OCI-LY3 (cell line): ENCODE measurements around the gene TUBGCP2.

Experiments used
- H2AFZ ChIP-seq: fragments of 200-600, 300-600 bp; shearing (Covaris generic); 2 replicates; pipeline ENCODE4 v1.6.0; 2014; ENCODE audit warnings: antibody characterized with exemption, low read depth, low read length
- H3K27ac ChIP-seq: fragments of 200-600, 300-600 bp; sonication (generic); 2 replicates; pipeline ENCODE4 v1.5.1; 2014; ENCODE audit warnings: mild to moderate bottlenecking, low read length, moderate library complexity, mixed read lengths
- H3K27me3 ChIP-seq: fragments of 200-600, 300-600 bp; sonication (generic); 2 replicates; pipeline ENCODE4 v1.6.1; 2014; ENCODE audit warnings: low read depth, low read length, mixed read lengths
- H3K36me3 ChIP-seq: fragments of 200-600, 300-600 bp; sonication (generic); replicated peaks from 2 replicates; pipeline ENCODE3; 2014; ENCODE audit warnings: low read depth, low read length, mixed read lengths
- H3K4me1 ChIP-seq: fragments of 300-600, 200-600 bp; sonication (generic); 2 replicates; pipeline ENCODE4 v1.6.1; 2014; ENCODE audit warnings: low read length, mixed read lengths
- H3K4me2 ChIP-seq: fragments of 200-600, 300-600 bp; sonication (generic); 2 replicates; pipeline ENCODE4 v1.6.1; 2014; ENCODE audit warnings: low read length, mixed read lengths
- H3K4me3 ChIP-seq: fragments of 300-600, 200-600 bp; sonication (generic); 2 replicates; pipeline ENCODE4 v1.5.1; 2014; ENCODE audit warnings: antibody characterized with exemption, mild to moderate bottlenecking, low read length, moderate library complexity
- H3K79me2 ChIP-seq: fragments of 300-600, 200-600 bp; shearing (Covaris generic); 2 replicates; pipeline ENCODE4 v1.6.1; 2014; ENCODE audit warnings: mild to moderate bottlenecking, low read length, mixed read lengths
- H3K9ac ChIP-seq: fragments of 300-600, 200-600 bp; shearing (Covaris generic); 2 replicates; pipeline ENCODE4 v1.6.0; 2014; ENCODE audit warnings: mild to moderate bottlenecking, low read length, moderate library complexity
- H3K9me3 ChIP-seq: fragments of 200-600, 300-600 bp; shearing (Covaris generic); 2 replicates; pipeline ENCODE4 v1.6.1; 2014; ENCODE audit warnings: low read length, mixed read lengths; ENCODE audit not compliant: insufficient read depth
- H4K20me1 ChIP-seq: fragments of 200-600, 300-600 bp; sonication (generic); 2 replicates; pipeline ENCODE4 v1.6.1; 2016; ENCODE audit warnings: low read length, mixed read lengths; ENCODE audit not compliant: insufficient read depth
- EZH2phosphoT487 ChIP-seq: fragments of 200-600 bp; shearing (Covaris generic); IDR thresholded peaks from 2 replicates; pipeline ENCODE4 v1.6.1; 2018; ENCODE audit warnings: antibody characterized with exemption, mixed run types, low read depth
- TF ChIP-seq, protein P1 (sequence below): fragments of 200-600, 300-600 bp; sonication (generic); IDR thresholded peaks from 2 replicates; pipeline ENCODE4 v1.5.1; 2014; ENCODE audit warnings: antibody characterized with exemption, low read length, low read depth

The TUBGCP2 gene

DNA sequence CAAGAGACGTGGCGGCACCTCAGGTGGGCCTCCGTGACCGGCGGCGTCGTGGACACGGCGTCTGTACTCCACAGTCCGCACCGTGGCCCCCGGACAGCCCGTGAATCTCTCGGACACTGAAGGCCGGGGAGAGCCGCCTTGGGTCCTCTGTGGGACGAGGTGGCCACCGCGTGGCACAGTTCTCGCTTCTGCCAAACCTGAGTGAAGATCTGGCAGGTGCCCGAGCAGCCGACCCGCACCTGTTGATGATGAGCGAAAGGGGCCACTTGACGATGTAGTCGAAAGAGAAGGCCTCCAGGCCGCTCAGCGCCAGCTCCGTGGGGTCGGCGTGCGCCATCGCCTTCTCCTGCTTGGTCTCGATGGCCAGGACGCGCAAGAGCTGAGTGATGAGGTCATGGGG lies 23.5 kb downstream of the TUBGCP2 start:
- no peaks in the 10 kb centered on the region for H4K20me1 ChIP-seq
- H3K9ac ChIP-seq = no peak overlapping the region
- H2AFZ ChIP-seq = no peak overlapping the region
- TF ChIP-seq, protein P1, sequence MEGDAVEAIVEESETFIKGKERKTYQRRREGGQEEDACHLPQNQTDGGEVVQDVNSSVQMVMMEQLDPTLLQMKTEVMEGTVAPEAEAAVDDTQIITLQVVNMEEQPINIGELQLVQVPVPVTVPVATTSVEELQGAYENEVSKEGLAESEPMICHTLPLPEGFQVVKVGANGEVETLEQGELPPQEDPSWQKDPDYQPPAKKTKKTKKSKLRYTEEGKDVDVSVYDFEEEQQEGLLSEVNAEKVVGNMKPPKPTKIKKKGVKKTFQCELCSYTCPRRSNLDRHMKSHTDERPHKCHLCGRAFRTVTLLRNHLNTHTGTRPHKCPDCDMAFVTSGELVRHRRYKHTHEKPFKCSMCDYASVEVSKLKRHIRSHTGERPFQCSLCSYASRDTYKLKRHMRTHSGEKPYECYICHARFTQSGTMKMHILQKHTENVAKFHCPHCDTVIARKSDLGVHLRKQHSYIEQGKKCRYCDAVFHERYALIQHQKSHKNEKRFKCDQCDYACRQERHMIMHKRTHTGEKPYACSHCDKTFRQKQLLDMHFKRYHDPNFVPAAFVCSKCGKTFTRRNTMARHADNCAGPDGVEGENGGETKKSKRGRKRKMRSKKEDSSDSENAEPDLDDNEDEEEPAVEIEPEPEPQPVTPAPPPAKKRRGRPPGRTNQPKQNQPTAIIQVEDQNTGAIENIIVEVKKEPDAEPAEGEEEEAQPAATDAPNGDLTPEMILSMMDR = no peak
- no peak for TF ChIP-seq EZH2phosphoT487
- no peaks in the 10 kb centered on the region for H3K79me2 ChIP-seq
- H3K9me3 ChIP-seq = no peaks in the 10 kb centered on the region
- no peak overlapping the region for H3K4me2 ChIP-seq
- H3K27ac ChIP-seq = no peak overlapping the region
- H3K4me3 ChIP-seq = no peak overlapping the region
- no peaks in the 10 kb centered on the region for H3K36me3 ChIP-seq
- H3K4me1 ChIP-seq = no peaks in the 10 kb centered on the region
- no peaks in the 10 kb centered on the region for H3K27me3 ChIP-seq

DNA sequence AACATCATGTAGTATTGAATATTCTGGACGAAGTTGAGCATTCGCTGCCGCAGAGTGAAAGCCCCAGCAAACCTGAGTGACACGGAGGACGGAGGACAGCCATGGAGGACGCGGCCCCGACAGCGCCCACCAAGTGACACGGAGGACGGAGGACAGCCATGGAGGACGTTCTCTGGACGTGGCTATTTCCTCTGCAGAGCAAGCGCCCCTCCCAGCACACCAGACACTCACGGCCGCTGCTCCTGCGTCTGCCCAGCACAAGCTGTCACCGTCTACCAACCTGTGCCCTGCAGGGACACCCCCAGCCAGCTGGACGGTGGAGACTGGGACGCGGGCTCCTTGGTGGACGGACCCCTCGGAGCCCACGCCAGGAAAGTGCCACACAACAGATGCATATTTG lies 24.7 kb downstream of the TUBGCP2 start:
- H3K4me1 ChIP-seq = no peaks in the 10 kb centered on the region
- H2AFZ ChIP-seq = no peak overlapping the region
- TF ChIP-seq, protein P1 = no peak
- TF ChIP-seq EZH2phosphoT487 = no peak
- no peaks in the 10 kb centered on the region for H3K36me3 ChIP-seq
- no peaks in the 10 kb centered on the region for H3K9me3 ChIP-seq
- no peaks in the 10 kb centered on the region for H4K20me1 ChIP-seq
- no peak overlapping the region for H3K4me3 ChIP-seq
- no peak overlapping the region for H3K27ac ChIP-seq
- H3K27me3 ChIP-seq = no peaks in the 10 kb centered on the region
- no peak overlapping the region for H3K9ac ChIP-seq
- no peaks in the 10 kb centered on the region for H3K79me2 ChIP-seq
- no peak overlapping the region for H3K4me2 ChIP-seq

DNA sequence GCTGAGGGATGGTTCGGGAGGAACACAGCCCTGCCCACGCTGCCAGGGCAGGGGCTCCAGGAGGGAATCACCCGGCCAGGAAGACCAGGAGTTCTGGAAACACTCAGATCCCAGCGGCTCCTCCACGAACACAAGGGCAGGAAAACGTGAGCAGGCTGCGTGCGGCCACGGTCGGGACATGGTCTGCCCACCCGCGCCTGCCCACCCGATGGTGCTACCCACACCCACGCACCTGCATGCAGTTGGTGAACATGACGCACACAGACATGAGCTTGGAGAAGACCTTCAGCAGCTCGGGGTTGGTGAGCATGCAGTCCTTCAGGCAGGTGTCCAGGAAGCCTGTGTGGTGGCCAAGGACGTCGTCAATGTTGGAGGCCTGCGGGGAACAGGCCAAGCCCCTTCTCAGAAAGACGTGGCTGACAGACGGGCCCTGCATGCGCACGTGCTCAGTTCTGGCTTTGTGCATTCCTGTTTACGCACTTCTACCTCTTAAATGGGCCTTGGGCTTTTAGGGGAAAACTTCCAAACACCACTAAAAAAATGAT lies 25.8 kb downstream of the TUBGCP2 start:
- H3K36me3 ChIP-seq = no peaks in the 10 kb centered on the region
- no peaks in the 10 kb centered on the region for H3K27me3 ChIP-seq
- H4K20me1 ChIP-seq = no peaks in the 10 kb centered on the region
- H3K9ac ChIP-seq = no peak overlapping the region
- H3K27ac ChIP-seq = no peak overlapping the region
- no peaks in the 10 kb centered on the region for H3K4me1 ChIP-seq
- H3K79me2 ChIP-seq = no peaks in the 10 kb centered on the region
- H3K4me2 ChIP-seq = no peak overlapping the region
- H3K4me3 ChIP-seq = no peak overlapping the region
- no peak overlapping the region for H2AFZ ChIP-seq
- H3K9me3 ChIP-seq = no peaks in the 10 kb centered on the region
- TF ChIP-seq EZH2phosphoT487 = no peak
- TF ChIP-seq, protein P1 = no peak

DNA sequence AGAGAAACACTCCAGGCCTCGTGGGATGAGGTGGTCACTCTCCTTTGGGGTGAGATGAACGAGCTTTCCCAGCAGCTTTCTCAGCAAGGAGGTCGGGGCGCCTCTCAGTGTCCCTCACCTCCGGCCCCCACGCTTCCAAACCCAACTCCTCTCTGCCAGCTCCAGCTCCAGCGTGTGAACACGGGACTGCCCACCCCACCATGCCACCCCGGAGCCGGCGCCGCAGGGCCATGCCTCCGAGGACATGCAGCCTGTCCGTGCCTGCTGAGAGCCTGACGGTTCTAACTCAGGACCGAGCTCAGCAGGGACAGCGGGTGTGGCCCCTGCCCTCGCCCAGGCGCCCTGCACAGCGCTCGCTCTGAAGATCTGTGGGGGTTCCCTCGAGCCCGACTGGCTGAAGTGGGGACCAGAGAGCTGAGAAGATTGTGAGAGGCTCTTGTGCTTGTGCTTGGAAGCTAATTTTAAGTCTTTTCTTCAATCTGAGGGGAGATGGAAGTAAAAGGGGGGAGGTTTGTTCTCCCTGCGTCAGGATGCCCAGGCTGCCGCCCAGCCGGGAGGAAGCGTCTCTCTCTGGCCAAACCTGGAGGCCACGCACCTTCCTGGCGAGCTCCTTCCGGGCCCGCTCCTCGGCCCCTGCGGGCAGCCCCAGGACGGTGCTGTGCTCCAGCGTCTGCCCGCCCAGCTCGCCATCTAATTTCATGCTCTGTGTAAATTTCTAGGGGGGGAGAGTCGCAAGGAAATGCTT lies 26.9 kb downstream of the TUBGCP2 start:
- no peak overlapping the region for H3K27ac ChIP-seq
- H2AFZ ChIP-seq = no peak overlapping the region
- H3K4me2 ChIP-seq = no peak overlapping the region
- H4K20me1 ChIP-seq = no peaks in the 10 kb centered on the region
- TF ChIP-seq, protein P1 = no peak
- TF ChIP-seq EZH2phosphoT487 = no peak
- H3K9ac ChIP-seq = no peak overlapping the region
- H3K79me2 ChIP-seq = no peaks in the 10 kb centered on the region
- H3K36me3 ChIP-seq = no peaks in the 10 kb centered on the region
- H3K27me3 ChIP-seq = no peaks in the 10 kb centered on the region
- no peaks in the 10 kb centered on the region for H3K9me3 ChIP-seq
- peaks cover 4% of the 10 kb centered on the region for H3K4me1 ChIP-seq
- no peak overlapping the region for H3K4me3 ChIP-seq
